HepG2 (cell line): ENCODE data around the gene TST. TPM values are rescaled to one million over a fixed set of nuclear protein-coding genes. Genes with fewer than 3 reads are reported as not detected.
A peak's percentile ranks its signal among the peaks of the same experiment; 100 is the strongest.

Experiments
- NFYB ChIP-seq: sonication (generic); formaldehyde crosslinking; IDR thresholded peaks from 2 replicates; pipeline ENCODE4 v1.4.0; 2020; ENCODE audit warnings: missing genetic modification reagents
- NKX3-1 ChIP-seq: sonication (generic); formaldehyde crosslinking; IDR thresholded peaks from 2 replicates; pipeline ENCODE4 v1.5.0; 2020; ENCODE audit warnings: missing genetic modification reagents
- PRPF4 ChIP-seq: fragments of 200-400 bp; formaldehyde crosslinking; IDR thresholded peaks from 2 replicates; pipeline ENCODE4 v1.6.1; 2016; ENCODE audit warnings: low read length, low read depth; ENCODE audit not compliant: poor library complexity, severe bottlenecking
- STAG1 ChIP-seq: sonication (generic); formaldehyde crosslinking; IDR thresholded peaks from 2 replicates; pipeline ENCODE4 v1.4.0; 2020; ENCODE audit warnings: missing genetic modification reagents
- ZNF350 ChIP-seq: sonication (generic); formaldehyde crosslinking; IDR thresholded peaks from 2 replicates; pipeline ENCODE4 v1.4.0; 2020; ENCODE audit warnings: mild to moderate bottlenecking, low read depth, missing genetic modification reagents, borderline replicate concordance
- polyA plus RNA-seq, 8 experiments: library from polyadenylated mRNA; depleted of rRNA in 3 of 8; stranded (reverse) in 7 of 8; unstranded in 1 of 8; fragments of >200 nt; fragmentation: Illumina TruSeq in 4 of 8; extraction: Trizol in 4 of 8; gene quantifications; 2 replicates each; pipeline versions ENCODE4 v1.2.1 to v1.2.3, GENCODE V29; 2011 to 2016; ENCODE audit warnings: low read depth in 4 of 8, missing spikeins in 1 of 8, mixed read lengths in 1 of 8; ENCODE audit not compliant: insufficient read depth in 1 of 8
- total RNA-seq, 5 experiments: library from RNA; depleted of rRNA; stranded (reverse); fragments of >200 nt; fragmentation: Illumina TruSeq; extraction: Trizol; gene quantifications; 2 replicates each; pipeline ENCODE4 v1.2.3, GENCODE V29; 2016; ENCODE audit warnings: low read depth in 1 of 5
- TF ChIP-seq, protein P1 (sequence below): sonication (generic); formaldehyde crosslinking; IDR thresholded peaks from 2 replicates; pipeline ENCODE4 v1.5.1; 2020; ENCODE audit warnings: mild to moderate bottlenecking, missing genetic modification reagents, moderate library complexity
- TF ChIP-seq, protein P2 (sequence below): sonication (generic); formaldehyde crosslinking; IDR thresholded peaks from 2 replicates; pipeline ENCODE4 v1.4.0; 2020; ENCODE audit warnings: missing genetic modification reagents
- TF ChIP-seq, protein P3 (sequence below): sonication (generic); formaldehyde crosslinking; IDR thresholded peaks from 2 replicates; pipeline ENCODE4 v1.5.0; 2020; ENCODE audit warnings: missing genetic modification reagents
- TF ChIP-seq, protein P4 (sequence below): sonication (generic); formaldehyde crosslinking; IDR thresholded peaks from 2 replicates; pipeline ENCODE4 v1.5.1; 2020; ENCODE audit warnings: missing genetic modification reagents, mild to moderate bottlenecking, borderline replicate concordance

TST gene
- total and polyA plus RNA-seq, 2 of the 13 experiments (the other 11 are each of a cell fraction or from before 2014, with no cell fraction given), result 44.6 to 63.6 TPM

DNA sequence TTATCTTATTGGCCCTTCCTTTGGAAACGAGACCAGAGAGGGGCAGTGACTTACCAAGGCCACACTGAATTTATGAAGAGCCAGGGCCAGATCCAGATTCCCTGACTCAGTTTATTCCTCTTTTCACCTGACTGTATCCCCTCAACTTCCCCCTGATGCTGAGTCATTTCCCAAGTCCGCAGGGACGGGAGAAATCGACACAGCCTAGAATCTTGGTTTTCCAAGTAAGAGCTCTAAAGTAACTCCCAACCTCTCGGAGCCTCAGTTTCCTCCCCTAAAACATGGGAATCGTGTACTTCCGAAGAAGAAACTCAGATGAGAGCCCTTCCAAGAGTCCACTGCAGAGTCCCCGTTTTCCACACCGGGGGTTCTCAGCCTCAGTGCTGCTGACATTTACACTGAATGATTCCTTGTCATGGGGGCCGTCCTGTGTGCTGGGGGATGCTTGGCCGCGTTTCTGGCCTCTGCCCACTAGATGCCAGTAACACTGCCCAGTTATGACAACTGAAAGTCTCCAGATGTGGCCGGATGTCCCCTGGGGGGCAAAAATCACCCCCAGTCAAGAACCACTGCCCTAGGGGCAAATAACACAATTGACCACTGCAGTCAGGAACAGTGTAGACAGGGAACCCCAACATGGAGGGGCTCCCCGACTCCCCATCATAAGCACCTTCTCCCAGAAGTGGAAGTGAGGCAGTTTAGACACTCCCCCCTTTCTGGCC is 11.5 kb upstream of the TST start (continued):
- TF ChIP-seq PRPF4, result peak; percentile 56
- TF ChIP-seq, protein P1, sequence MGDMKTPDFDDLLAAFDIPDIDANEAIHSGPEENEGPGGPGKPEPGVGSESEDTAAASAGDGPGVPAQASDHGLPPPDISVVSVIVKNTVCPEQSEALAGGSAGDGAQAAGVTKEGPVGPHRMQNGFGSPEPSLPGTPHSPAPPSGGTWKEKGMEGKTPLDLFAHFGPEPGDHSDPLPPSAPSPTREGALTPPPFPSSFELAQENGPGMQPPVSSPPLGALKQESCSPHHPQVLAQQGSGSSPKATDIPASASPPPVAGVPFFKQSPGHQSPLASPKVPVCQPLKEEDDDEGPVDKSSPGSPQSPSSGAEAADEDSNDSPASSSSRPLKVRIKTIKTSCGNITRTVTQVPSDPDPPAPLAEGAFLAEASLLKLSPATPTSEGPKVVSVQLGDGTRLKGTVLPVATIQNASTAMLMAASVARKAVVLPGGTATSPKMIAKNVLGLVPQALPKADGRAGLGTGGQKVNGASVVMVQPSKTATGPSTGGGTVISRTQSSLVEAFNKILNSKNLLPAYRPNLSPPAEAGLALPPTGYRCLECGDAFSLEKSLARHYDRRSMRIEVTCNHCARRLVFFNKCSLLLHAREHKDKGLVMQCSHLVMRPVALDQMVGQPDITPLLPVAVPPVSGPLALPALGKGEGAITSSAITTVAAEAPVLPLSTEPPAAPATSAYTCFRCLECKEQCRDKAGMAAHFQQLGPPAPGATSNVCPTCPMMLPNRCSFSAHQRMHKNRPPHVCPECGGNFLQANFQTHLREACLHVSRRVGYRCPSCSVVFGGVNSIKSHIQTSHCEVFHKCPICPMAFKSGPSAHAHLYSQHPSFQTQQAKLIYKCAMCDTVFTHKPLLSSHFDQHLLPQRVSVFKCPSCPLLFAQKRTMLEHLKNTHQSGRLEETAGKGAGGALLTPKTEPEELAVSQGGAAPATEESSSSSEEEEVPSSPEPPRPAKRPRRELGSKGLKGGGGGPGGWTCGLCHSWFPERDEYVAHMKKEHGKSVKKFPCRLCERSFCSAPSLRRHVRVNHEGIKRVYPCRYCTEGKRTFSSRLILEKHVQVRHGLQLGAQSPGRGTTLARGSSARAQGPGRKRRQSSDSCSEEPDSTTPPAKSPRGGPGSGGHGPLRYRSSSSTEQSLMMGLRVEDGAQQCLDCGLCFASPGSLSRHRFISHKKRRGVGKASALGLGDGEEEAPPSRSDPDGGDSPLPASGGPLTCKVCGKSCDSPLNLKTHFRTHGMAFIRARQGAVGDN, result 0 out of 2 replicates have a peak, but pooled peaks have one; percentile 1
- peak; percentile 41; the same call in 1 of the 2 replicates for TF ChIP-seq STAG1
- TF ChIP-seq, protein P2, sequence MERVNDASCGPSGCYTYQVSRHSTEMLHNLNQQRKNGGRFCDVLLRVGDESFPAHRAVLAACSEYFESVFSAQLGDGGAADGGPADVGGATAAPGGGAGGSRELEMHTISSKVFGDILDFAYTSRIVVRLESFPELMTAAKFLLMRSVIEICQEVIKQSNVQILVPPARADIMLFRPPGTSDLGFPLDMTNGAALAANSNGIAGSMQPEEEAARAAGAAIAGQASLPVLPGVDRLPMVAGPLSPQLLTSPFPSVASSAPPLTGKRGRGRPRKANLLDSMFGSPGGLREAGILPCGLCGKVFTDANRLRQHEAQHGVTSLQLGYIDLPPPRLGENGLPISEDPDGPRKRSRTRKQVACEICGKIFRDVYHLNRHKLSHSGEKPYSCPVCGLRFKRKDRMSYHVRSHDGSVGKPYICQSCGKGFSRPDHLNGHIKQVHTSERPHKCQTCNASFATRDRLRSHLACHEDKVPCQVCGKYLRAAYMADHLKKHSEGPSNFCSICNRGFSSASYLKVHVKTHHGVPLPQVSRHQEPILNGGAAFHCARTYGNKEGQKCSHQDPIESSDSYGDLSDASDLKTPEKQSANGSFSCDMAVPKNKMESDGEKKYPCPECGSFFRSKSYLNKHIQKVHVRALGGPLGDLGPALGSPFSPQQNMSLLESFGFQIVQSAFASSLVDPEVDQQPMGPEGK, result peak; percentile 85
- TF ChIP-seq, protein P3, sequence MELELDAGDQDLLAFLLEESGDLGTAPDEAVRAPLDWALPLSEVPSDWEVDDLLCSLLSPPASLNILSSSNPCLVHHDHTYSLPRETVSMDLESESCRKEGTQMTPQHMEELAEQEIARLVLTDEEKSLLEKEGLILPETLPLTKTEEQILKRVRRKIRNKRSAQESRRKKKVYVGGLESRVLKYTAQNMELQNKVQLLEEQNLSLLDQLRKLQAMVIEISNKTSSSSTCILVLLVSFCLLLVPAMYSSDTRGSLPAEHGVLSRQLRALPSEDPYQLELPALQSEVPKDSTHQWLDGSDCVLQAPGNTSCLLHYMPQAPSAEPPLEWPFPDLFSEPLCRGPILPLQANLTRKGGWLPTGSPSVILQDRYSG (CRISPR knock-in tag), result no peak
- no peak for TF ChIP-seq NKX3-1 (CRISPR knock-in tag)
- 0 out of 2 replicates have a peak, but pooled peaks have one; percentile 43 for TF ChIP-seq ZNF350
- no peak for TF ChIP-seq NFYB
- TF ChIP-seq, protein P4, sequence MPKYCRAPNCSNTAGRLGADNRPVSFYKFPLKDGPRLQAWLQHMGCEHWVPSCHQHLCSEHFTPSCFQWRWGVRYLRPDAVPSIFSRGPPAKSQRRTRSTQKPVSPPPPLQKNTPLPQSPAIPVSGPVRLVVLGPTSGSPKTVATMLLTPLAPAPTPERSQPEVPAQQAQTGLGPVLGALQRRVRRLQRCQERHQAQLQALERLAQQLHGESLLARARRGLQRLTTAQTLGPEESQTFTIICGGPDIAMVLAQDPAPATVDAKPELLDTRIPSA (CRISPR knock-in tag), result no peak
